GM23338 (cell line): ENCODE results near the gene BCOR. TPM values are rescaled to one million over a fixed set of nuclear protein-coding genes. Genes with fewer than 3 reads are reported as not detected.

Source experiments
- ATAC-seq: fragments of 200-7000 bp; cut with Tn5 transposase; 3 replicates; pipeline ENCODE4 v1.9.1; 2020
- DNase-seq: peaks from one replicate; pipeline ENCODE4 v3.0.0-alpha.2; 2015; ENCODE audit warnings: low spot score
- H2AFZ ChIP-seq: fragments of 200-600 bp; sonication (generic); 2 replicates; pipeline ENCODE4 v1.8.0; 2016; ENCODE audit warnings: antibody characterized with exemption, mild to moderate bottlenecking, moderate library complexity
- H3F3A ChIP-seq: fragments of 200-600 bp; sonication (generic); replicated peaks from 2 replicates; pipeline ENCODE4 v1.8.0; 2017; ENCODE audit warnings: antibody characterized with exemption, mixed run types, low read depth
- H3K27ac ChIP-seq: fragments of 200-600 bp; sonication (generic); 2 replicates; pipeline ENCODE4 v1.6.1; 2016; ENCODE audit warnings: low read depth
- H3K27me3 ChIP-seq: fragments of 200-600 bp; sonication (generic); 2 replicates; pipeline ENCODE4 v1.8.0; 2016; ENCODE audit warnings: mild to moderate bottlenecking, mixed run types, moderate library complexity; ENCODE audit not compliant: insufficient read depth
- H3K36me3 ChIP-seq: fragments of 200-600 bp; sonication (generic); 2 replicates; pipeline ENCODE4 v1.8.0; 2016; ENCODE audit warnings: mild to moderate bottlenecking; ENCODE audit not compliant: insufficient read depth
- H3K4me1 ChIP-seq: fragments of 200-600 bp; sonication (generic); 2 replicates; pipeline ENCODE4 v1.8.0; 2016; ENCODE audit warnings: mild to moderate bottlenecking, moderate library complexity; ENCODE audit not compliant: insufficient read depth
- H3K4me2 ChIP-seq: fragments of 200-600 bp; sonication (generic); 2 replicates; pipeline ENCODE4 v1.7.1; 2017; ENCODE audit warnings: mixed run types
- H3K4me3 ChIP-seq: fragments of 200-600 bp; sonication (generic); 2 replicates; pipeline ENCODE4 v1.6.1; 2016; ENCODE audit warnings: mixed run types
- H3K79me2 ChIP-seq: fragments of 200-600 bp; sonication (generic); replicated peaks from 2 replicates; pipeline ENCODE4 v1.8.0; 2017; ENCODE audit warnings: mild to moderate bottlenecking; ENCODE audit not compliant: insufficient read depth
- H3K9me2 ChIP-seq: fragments of 200-600 bp; sonication (generic); 2 replicates; pipeline ENCODE4 v1.8.0; 2017; ENCODE audit not compliant: insufficient read depth
- H4K20me1 ChIP-seq: fragments of 200-600 bp; sonication (generic); replicated peaks from 2 replicates; pipeline ENCODE4 v1.8.0; 2017; ENCODE audit warnings: mild to moderate bottlenecking; ENCODE audit not compliant: insufficient read depth
- H3K27ac Mint-ChIP-seq: 2 replicates; pipeline ENCODE4 v1.8.0; 2020; ENCODE audit warnings: inconsistent platforms, mild to moderate bottlenecking, moderate library complexity, mixed read lengths
- H3K27me3 Mint-ChIP-seq: 3 replicates; pipeline ENCODE4 v1.8.0; 2022; ENCODE audit warnings: low read depth, mild to moderate bottlenecking, moderate library complexity, mixed read lengths, inconsistent platforms; ENCODE audit not compliant: insufficient read depth, poor library complexity
- H3K36me3 Mint-ChIP-seq: 3 replicates; pipeline ENCODE4 v1.8.0; 2021; ENCODE audit warnings: low read depth, mild to moderate bottlenecking, inconsistent platforms, moderate library complexity, mixed read lengths
- H3K4me1 Mint-ChIP-seq: 3 replicates; pipeline ENCODE4 v1.8.0; 2020; ENCODE audit warnings: mild to moderate bottlenecking, inconsistent platforms, mixed read lengths
- H3K4me3 Mint-ChIP-seq: 3 replicates; pipeline ENCODE4 v1.8.0; 2021; ENCODE audit warnings: moderate library complexity, mild to moderate bottlenecking, inconsistent platforms, mixed read lengths
- H3K9me3 Mint-ChIP-seq: 3 replicates; pipeline ENCODE4 v1.8.0; 2020; ENCODE audit warnings: moderate library complexity, mild to moderate bottlenecking, inconsistent platforms, mixed read lengths
- CREB1 ChIP-seq: fragments of 250-450 bp; sonication (Bioruptor Pico); IDR thresholded peaks from 2 replicates; pipeline ENCODE4 v1.5.0; 2020; ENCODE audit warnings: low read depth, mild to moderate bottlenecking, moderate library complexity
- ETS1 ChIP-seq: IDR thresholded peaks from 2 replicates; pipeline ENCODE4 v1.6.1; 2016; ENCODE audit warnings: antibody characterized with exemption
- EZH2 ChIP-seq: fragments of 200-600 bp; sonication (generic); IDR thresholded peaks from one replicate; pipeline ENCODE4 v1.8.0; 2017; ENCODE audit warnings: antibody characterized with exemption, mild to moderate bottlenecking, low read depth; ENCODE audit not compliant: unreplicated experiment
- EZH2phosphoT487 ChIP-seq: fragments of 200-600 bp; sonication (generic); IDR thresholded peaks from one replicate; pipeline ENCODE4 v1.8.1; 2018; ENCODE audit warnings: antibody characterized with exemption; ENCODE audit not compliant: unreplicated experiment
- JUNB ChIP-seq: IDR thresholded peaks from one replicate; pipeline ENCODE4 v1.6.1; 2016; ENCODE audit warnings: antibody characterized with exemption; ENCODE audit not compliant: unreplicated experiment
- NANOG ChIP-seq: IDR thresholded peaks from 2 replicates; pipeline ENCODE4 v1.6.1; 2016; ENCODE audit warnings: antibody characterized with exemption, borderline replicate concordance
- POLR2AphosphoS5 ChIP-seq: IDR thresholded peaks from 2 replicates; pipeline ENCODE4 v1.6.1; 2016; ENCODE audit warnings: antibody characterized with exemption, low read depth
- REST ChIP-seq: IDR thresholded peaks from one replicate; pipeline ENCODE4 v1.6.1; 2018; ENCODE audit warnings: antibody characterized with exemption; ENCODE audit not compliant: unreplicated experiment
- STAT1 ChIP-seq: IDR thresholded peaks from one replicate; pipeline ENCODE4 v1.6.1; 2016; ENCODE audit warnings: antibody characterized with exemption; ENCODE audit not compliant: unreplicated experiment
- ZNF114 ChIP-seq: fragments of 250-450 bp; sonication (Bioruptor Pico); IDR thresholded peaks from 2 replicates; pipeline ENCODE4 v1.5.0; 2020; ENCODE audit warnings: mild to moderate bottlenecking, moderate library complexity
- ZNF331 ChIP-seq: fragments of 250-450 bp; sonication (Bioruptor Pico); IDR thresholded peaks from 2 replicates; pipeline ENCODE4 v1.5.0; 2020; ENCODE audit warnings: low read depth, mild to moderate bottlenecking, moderate library complexity
- polyA plus RNA-seq: library from polyadenylated mRNA; unstranded; fragments of >200 nt; fragmentation: Nextera tagmentation; extraction: Ambion mirVana; gene quantifications from 2 replicates; pipeline ENCODE4 v1.2.1, GENCODE V29; 2016
- total RNA-seq: library from RNA; depleted of rRNA; stranded (reverse); fragments of >200 nt; shearing (Covaris generic); gene quantifications from 2 replicates; pipeline ENCODE4 v1.2.3, GENCODE V29; 2014
- TF ChIP-seq, protein P1 (sequence below), 2 experiments: fragments of 200-600 bp in 1 of 2; sonication (generic) in 1 of 2; conservative IDR thresholded peaks; 2 replicates each; pipeline versions ENCODE4 v1.5.1 to v1.6.1; 2016 to 2017; ENCODE audit warnings: antibody characterized with exemption in 2 of 2, low read depth in 2 of 2, mild to moderate bottlenecking in 2 of 2, moderate library complexity in 1 of 2
- TF ChIP-seq, protein P2 (sequence below): fragments of 250-450 bp; sonication (Bioruptor Pico); IDR thresholded peaks from 2 replicates; pipeline ENCODE4 v1.5.0; 2020; ENCODE audit warnings: mild to moderate bottlenecking, moderate library complexity

BCOR gene
- total and polyA plus RNA-seq, 2 experiments from 2014 or later, result 25.5 to 60.8 TPM

DNA sequence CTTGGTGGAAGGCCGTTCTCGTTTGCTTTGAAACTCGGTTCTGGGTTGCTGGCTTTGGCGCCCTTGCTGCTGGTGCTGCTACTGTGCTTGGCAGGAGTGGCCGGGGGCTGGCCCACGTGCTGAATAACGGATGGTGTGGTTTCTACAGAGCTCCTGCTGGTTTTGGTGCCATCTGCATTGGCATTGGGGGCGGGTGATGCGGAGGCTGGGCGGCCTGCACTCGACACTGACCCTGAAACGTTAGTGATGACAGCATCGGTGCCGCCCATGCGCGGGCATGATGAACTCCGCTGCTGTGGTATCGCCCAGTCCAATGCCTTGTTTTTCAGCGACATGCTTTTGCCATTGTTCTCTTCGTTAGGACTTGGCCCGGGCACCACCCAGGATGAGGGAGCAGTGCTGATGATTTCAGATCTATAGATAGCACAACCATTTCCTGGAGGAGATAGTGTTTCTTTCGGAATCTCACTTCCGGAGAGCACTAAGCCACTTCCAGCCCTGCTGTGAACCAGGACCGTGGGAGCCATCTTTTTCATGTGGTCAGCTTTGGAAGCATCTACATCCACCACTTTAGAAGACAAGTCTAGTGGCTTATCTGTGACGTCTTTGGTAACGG, 24.2 kb downstream of the BCOR start:
- no peak overlapping the region for H3K4me3 Mint-ChIP-seq
- Histone ChIP-seq H4K20me1 (peaks cover 4% of the 10 kb centered on the region), H3K36me3 (0 out of 2 replicates have a peak, but pooled peaks cover 4% of the 10 kb centered on the region), H3K27me3 (no peaks in the 10 kb centered on the region), H3K27ac (no peak overlapping the region), H3K9me2 (no peaks in the 10 kb centered on the region), H2AFZ (no peak overlapping the region), H3K4me3 (no peak overlapping the region), H3F3A (no peaks in the 10 kb centered on the region), H3K79me2 (peaks cover 66% of the 10 kb centered on the region), H3K4me2 (no peak overlapping the region), H3K4me1 (peaks cover 12% of the 10 kb centered on the region; the same call in 1 of the 2 replicates)
- no peaks in the 10 kb centered on the region; the same call in 2 of the 3 replicates for H3K9me3 Mint-ChIP-seq
- ATAC-seq (no peak), DNase-seq (no peak)
- H3K4me1 Mint-ChIP-seq, result peaks cover 33% of the 10 kb centered on the region
- H3K27ac Mint-ChIP-seq, result no peak overlapping the region
- peaks cover 7% of the 10 kb centered on the region for H3K27me3 Mint-ChIP-seq
- no peak for TF ChIP-seq CREB1
- TF ChIP-seq POLR2AphosphoS5, result no peak
- TF ChIP-seq EZH2phosphoT487, result no peak
- TF ChIP-seq EZH2, result no peak
- no peak for TF ChIP-seq REST
- TF ChIP-seq, protein P1, sequence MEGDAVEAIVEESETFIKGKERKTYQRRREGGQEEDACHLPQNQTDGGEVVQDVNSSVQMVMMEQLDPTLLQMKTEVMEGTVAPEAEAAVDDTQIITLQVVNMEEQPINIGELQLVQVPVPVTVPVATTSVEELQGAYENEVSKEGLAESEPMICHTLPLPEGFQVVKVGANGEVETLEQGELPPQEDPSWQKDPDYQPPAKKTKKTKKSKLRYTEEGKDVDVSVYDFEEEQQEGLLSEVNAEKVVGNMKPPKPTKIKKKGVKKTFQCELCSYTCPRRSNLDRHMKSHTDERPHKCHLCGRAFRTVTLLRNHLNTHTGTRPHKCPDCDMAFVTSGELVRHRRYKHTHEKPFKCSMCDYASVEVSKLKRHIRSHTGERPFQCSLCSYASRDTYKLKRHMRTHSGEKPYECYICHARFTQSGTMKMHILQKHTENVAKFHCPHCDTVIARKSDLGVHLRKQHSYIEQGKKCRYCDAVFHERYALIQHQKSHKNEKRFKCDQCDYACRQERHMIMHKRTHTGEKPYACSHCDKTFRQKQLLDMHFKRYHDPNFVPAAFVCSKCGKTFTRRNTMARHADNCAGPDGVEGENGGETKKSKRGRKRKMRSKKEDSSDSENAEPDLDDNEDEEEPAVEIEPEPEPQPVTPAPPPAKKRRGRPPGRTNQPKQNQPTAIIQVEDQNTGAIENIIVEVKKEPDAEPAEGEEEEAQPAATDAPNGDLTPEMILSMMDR (conservative IDR thresholded peaks at IDR 0.05; ENCODE audit: low read depth in 2 of 2), result no peak
- TF ChIP-seq ZNF331 (CRISPR knock-in tag), result no peak
- TF ChIP-seq STAT1, result no peak
- TF ChIP-seq, protein P2, sequence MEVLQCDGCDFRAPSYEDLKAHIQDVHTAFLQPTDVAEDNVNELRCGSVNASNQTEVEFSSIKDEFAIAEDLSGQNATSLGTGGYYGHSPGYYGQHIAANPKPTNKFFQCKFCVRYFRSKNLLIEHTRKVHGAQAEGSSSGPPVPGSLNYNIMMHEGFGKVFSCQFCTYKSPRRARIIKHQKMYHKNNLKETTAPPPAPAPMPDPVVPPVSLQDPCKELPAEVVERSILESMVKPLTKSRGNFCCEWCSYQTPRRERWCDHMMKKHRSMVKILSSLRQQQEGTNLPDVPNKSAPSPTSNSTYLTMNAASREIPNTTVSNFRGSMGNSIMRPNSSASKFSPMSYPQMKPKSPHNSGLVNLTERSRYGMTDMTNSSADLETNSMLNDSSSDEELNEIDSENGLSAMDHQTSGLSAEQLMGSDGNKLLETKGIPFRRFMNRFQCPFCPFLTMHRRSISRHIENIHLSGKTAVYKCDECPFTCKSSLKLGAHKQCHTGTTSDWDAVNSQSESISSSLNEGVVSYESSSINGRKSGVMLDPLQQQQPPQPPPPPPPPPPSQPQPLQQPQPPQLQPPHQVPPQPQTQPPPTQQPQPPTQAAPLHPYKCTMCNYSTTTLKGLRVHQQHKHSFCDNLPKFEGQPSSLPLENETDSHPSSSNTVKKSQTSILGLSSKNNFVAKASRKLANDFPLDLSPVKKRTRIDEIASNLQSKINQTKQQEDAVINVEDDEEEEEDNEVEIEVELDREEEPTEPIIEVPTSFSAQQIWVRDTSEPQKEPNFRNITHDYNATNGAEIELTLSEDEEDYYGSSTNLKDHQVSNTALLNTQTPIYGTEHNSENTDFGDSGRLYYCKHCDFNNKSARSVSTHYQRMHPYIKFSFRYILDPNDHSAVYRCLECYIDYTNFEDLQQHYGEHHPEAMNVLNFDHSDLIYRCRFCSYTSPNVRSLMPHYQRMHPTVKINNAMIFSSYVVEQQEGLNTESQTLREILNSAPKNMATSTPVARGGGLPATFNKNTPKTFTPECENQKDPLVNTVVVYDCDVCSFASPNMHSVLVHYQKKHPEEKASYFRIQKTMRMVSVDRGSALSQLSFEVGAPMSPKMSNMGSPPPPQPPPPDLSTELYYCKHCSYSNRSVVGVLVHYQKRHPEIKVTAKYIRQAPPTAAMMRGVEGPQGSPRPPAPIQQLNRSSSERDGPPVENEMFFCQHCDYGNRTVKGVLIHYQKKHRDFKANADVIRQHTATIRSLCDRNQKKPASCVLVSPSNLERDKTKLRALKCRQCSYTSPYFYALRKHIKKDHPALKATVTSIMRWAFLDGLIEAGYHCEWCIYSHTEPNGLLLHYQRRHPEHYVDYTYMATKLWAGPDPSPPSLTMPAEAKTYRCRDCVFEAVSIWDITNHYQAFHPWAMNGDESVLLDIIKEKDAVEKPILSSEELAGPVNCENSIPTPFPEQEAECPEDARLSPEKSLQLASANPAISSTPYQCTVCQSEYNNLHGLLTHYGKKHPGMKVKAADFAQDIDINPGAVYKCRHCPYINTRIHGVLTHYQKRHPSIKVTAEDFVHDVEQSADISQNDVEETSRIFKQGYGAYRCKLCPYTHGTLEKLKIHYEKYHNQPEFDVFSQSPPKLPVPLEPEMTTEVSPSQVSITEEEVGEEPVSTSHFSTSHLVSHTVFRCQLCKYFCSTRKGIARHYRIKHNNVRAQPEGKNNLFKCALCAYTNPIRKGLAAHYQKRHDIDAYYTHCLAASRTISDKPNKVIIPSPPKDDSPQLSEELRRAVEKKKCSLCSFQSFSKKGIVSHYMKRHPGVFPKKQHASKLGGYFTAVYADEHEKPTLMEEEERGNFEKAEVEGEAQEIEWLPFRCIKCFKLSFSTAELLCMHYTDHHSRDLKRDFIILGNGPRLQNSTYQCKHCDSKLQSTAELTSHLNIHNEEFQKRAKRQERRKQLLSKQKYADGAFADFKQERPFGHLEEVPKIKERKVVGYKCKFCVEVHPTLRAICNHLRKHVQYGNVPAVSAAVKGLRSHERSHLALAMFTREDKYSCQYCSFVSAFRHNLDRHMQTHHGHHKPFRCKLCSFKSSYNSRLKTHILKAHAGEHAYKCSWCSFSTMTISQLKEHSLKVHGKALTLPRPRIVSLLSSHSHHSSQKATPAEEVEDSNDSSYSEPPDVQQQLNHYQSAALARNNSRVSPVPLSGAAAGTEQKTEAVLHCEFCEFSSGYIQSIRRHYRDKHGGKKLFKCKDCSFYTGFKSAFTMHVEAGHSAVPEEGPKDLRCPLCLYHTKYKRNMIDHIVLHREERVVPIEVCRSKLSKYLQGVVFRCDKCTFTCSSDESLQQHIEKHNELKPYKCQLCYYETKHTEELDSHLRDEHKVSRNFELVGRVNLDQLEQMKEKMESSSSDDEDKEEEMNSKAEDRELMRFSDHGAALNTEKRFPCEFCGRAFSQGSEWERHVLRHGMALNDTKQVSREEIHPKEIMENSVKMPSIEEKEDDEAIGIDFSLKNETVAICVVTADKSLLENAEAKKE (CRISPR knock-in tag), result no peak
- TF ChIP-seq ZNF114 (CRISPR knock-in tag), result no peak
- no peak for TF ChIP-seq ETS1
- TF ChIP-seq NANOG, result no peak
- no peak for TF ChIP-seq JUNB
- H3K36me3 Mint-ChIP-seq, result peaks cover 88% of the 10 kb centered on the region
